Measurements from ENCODE around the gene BAIAP2L1. TPM values are rescaled to one million over a fixed set of nuclear protein-coding genes. Genes with fewer than 3 reads are reported as not detected.

The BAIAP2L1 gene
- total and polyA plus RNA-seq, 2 experiments from 2014 or later, result 5.9 to 7.4 TPM

DNA sequence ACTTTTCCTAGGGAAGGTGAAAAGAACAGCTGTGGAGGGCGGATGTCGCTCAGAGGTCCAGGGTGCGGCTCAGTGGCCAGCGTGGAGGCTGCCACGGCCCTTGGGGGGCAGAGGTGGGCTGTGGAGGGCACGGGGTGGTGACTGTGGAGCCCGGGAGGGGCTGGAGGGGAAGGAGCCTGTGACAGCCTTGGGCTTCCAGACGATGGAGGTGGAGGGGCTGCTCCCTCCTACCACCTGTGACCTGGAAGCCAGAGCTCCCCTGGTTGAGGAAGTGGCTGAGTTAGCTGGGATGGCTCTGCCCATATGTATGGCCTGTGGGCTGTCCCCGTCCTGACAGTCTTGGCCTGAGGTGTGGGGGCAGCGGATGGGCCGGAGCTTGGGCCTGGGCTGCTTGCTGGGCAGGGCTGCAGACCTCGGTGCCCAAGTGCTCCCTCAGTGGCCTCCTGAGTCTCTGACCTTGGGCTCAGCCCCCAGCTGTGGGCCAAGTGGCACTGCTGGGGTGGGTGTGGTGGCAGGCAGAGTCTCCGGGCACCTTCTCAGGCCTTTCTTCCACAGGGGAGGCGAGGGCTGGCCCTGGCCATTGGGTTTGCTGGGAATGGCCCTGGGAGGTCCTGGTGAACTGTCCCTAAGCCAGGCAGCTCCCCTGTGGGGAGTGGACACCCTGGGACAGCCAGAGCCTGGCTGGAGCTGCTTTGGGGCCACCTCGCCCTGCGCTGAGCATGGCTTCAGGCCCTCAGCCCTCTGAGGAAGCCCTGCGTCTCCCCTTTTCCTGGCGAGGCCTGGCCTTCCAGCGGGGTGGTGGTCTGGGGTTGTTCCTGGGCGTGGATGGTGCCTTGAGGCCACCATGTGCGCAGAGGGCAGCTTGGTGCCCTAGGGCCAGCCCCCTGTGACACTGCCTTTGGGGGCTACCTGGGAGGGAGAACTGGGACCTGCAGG is 115.5 kb downstream of the BAIAP2L1 start:
- H4K20me1 ChIP-seq (ENCODE audit: insufficient read depth), result no peaks in the 10 kb centered on the region
- no peak for TF ChIP-seq EZH2 (IDR thresholded peaks at IDR 0.05; ENCODE audit: insufficient read depth, poor library complexity, severe bottlenecking)
- no peak for TF ChIP-seq EZH2phosphoT487 (IDR thresholded peaks at IDR 0.05; ENCODE audit: insufficient read depth, low read depth)
- in situ Hi-C loops (cut with MboI), result loop anchor here (25.0 kb wide), 1 partner anchor 452 kb away; no protein-coding TSS in a partner anchor
- H3K27me3 ChIP-seq (replicated peaks; ENCODE audit: insufficient read depth), result no peaks in the 10 kb centered on the region
- DNase-seq, result peak; percentile 29
- H3K9ac ChIP-seq, result peak overlapping the region; percentile 95
- peaks cover 14% of the 10 kb centered on the region for H3F3A ChIP-seq (ENCODE audit: insufficient read depth)
- 52 to 61% methylated on average over 20 to 21 of the region's 21 CpGs for WGBS, 2 experiments (ENCODE audit: low coverage in 1 of 2, low lambda C conversion rate in 2 of 2, missing lambda C conversion rate in 2 of 2)
- no peaks in the 10 kb centered on the region for H3K9me2 ChIP-seq (ENCODE audit: insufficient read depth)
- peaks cover 28% of the 10 kb centered on the region for H3K4me1 ChIP-seq (ENCODE audit: insufficient read depth)
- peak overlapping the region; percentile 89 for H3K27ac ChIP-seq
- H3K4me3 ChIP-seq, result peak overlapping the region; percentile 86
- H3K4me2 ChIP-seq (ENCODE audit: unreplicated experiment), result peak overlapping the region; percentile 98
- no peaks in the 10 kb centered on the region; the same call in 1 of the 2 replicates for H3K36me3 ChIP-seq (ENCODE audit: low read depth)
- H2AFZ ChIP-seq, result no peak overlapping the region
- no peaks in the 10 kb centered on the region for H3K9me3 ChIP-seq (ENCODE audit: low read depth)
- peaks cover 86% of the 10 kb centered on the region for H3K79me2 ChIP-seq (ENCODE audit: insufficient read depth)

DNA sequence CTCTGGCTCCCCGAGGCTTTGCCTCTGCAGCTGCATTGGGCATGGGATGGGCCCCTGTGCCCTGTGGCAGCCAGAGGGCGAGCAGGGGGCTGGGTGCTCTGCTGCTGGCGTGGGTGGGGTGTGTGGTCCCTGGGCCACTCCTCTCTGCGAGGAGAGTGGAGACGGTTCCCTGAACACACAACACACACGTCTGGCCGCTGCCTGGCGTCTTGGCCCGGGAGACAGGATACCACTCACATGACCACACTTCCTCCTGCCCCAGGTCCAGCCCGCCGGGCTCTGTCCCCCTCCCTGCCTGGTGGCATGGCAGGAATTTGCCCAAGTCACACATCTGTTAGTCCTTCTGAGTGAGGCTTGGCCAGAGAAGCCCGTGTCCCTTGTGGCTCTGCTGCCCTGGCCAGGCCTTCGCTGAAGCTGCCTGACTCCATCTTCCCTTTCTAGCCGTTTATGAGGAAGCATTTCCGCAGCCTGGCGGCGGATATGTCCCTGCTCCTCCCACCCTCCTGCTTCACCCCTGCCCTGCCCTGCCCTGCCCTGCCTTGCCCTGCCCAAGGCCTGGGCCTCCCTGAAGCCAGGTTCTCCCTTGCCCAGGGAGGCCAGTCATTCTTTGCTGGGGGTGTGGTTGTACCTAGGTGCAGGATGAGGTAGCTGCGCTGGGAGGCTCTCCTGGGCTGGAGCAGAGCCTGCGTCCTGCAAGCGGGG is 116.4 kb downstream of the BAIAP2L1 start:
- Histone ChIP-seq H3K36me3 (ENCODE audit: low read depth) (no peaks in the 10 kb centered on the region; the same call in 1 of the 2 replicates), H3K4me1 (ENCODE audit: insufficient read depth) (peaks cover 28% of the 10 kb centered on the region)
- TF ChIP-seq EZH2 (IDR thresholded peaks at IDR 0.05; ENCODE audit: insufficient read depth, poor library complexity, severe bottlenecking) (no peak), EZH2phosphoT487 (IDR thresholded peaks at IDR 0.05; ENCODE audit: insufficient read depth, low read depth) (no peak)

DNA sequence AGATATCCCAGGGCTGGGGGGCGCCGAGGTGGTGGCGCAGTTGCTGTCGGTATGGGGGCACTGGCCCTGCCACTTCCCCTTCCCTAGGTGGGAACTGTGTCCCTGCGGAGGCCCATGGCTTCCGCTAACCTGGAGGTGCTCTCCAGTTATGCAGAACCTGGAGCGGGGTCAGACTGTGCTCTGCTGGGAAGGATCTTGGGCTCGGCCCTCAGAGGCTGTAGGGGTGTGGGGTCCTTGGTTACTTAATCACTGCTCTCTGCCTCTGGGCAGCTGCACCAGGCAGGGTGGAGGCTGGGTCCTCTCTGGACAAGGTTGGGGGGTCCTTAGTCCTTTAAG is 117.0 kb downstream of the BAIAP2L1 start:
- peak overlapping the region; percentile 98 for H3K4me2 ChIP-seq (ENCODE audit: unreplicated experiment)
- H3K36me3 ChIP-seq (ENCODE audit: low read depth), result no peaks in the 10 kb centered on the region; the same call in 1 of the 2 replicates
- no peaks in the 10 kb centered on the region for H3K27me3 ChIP-seq (replicated peaks; ENCODE audit: insufficient read depth)

More for the DNA sequence above, 116.4 kb downstream of the BAIAP2L1 start:
- WGBS, 2 experiments (ENCODE audit: low coverage in 1 of 2, low lambda C conversion rate in 2 of 2, missing lambda C conversion rate in 2 of 2), result 6% methylated on average over 20 of the region's 20 CpGs
- no peaks in the 10 kb centered on the region for H4K20me1 ChIP-seq (ENCODE audit: insufficient read depth)
- no peak overlapping the region for H2AFZ ChIP-seq
- no peaks in the 10 kb centered on the region for H3K9me2 ChIP-seq (ENCODE audit: insufficient read depth)
- peak overlapping the region; percentile 86 for H3K4me3 ChIP-seq
- H3K4me2 ChIP-seq (ENCODE audit: unreplicated experiment), result peak overlapping the region; percentile 98
- H3K79me2 ChIP-seq (ENCODE audit: insufficient read depth), result peaks cover 76% of the 10 kb centered on the region
- peaks cover 14% of the 10 kb centered on the region for H3F3A ChIP-seq (ENCODE audit: insufficient read depth)
- DNase-seq, result peak; percentile 90
- in situ Hi-C loops (cut with MboI), result loop anchor here (25.0 kb wide), 1 partner anchor 453 kb away; no protein-coding TSS in a partner anchor
- peak overlapping the region; percentile 95 for H3K9ac ChIP-seq
- peak overlapping the region; percentile 89 for H3K27ac ChIP-seq
- no peaks in the 10 kb centered on the region for H3K9me3 ChIP-seq (ENCODE audit: low read depth)
- no peaks in the 10 kb centered on the region for H3K27me3 ChIP-seq (replicated peaks; ENCODE audit: insufficient read depth)

More for the DNA sequence above, 117.0 kb downstream of the BAIAP2L1 start:
- Histone ChIP-seq H3K4me1 (ENCODE audit: insufficient read depth) (peaks cover 28% of the 10 kb centered on the region), H3K27ac (peak overlapping the region; percentile 89), H3K9me3 (ENCODE audit: low read depth) (no peaks in the 10 kb centered on the region), H3K9me2 (ENCODE audit: insufficient read depth) (no peaks in the 10 kb centered on the region), H4K20me1 (ENCODE audit: insufficient read depth) (no peaks in the 10 kb centered on the region), H3F3A (ENCODE audit: insufficient read depth) (peaks cover 14% of the 10 kb centered on the region), H3K4me3 (peak overlapping the region; percentile 86), H2AFZ (no peak overlapping the region), H3K9ac (peak overlapping the region; percentile 95), H3K79me2 (ENCODE audit: insufficient read depth) (peaks cover 70% of the 10 kb centered on the region)
- in situ Hi-C loops (cut with MboI), result loop anchor here (25.0 kb wide), 1 partner anchor 453 kb away; no protein-coding TSS in a partner anchor
- DNase-seq, result peak; percentile 59
- no peak for TF ChIP-seq EZH2 (IDR thresholded peaks at IDR 0.05; ENCODE audit: insufficient read depth, poor library complexity, severe bottlenecking)
- TF ChIP-seq EZH2phosphoT487 (IDR thresholded peaks at IDR 0.05; ENCODE audit: insufficient read depth, low read depth), result no peak
- WGBS, 2 experiments (ENCODE audit: low coverage in 1 of 2, low lambda C conversion rate in 2 of 2, missing lambda C conversion rate in 2 of 2), result 60 to 65% methylated on average over 8 of the region's 8 CpGs

All from GM23248 (cell line).